A549 (cell line): Measurements from ENCODE around the gene KCTD20. TPM values are rescaled to one million over a fixed set of nuclear protein-coding genes. Genes with fewer than 3 reads are reported as not detected.

ENCODE experiments used
- ATAC-seq, 2 experiments: fragments of 200-7000 bp in 1 of 2; fragments of >200 bp in 1 of 2; cut with Nextera tagmentation in 1 of 2; cut with Tn5 transposase in 1 of 2; 3 replicates each; pipeline versions ENCODE4 v1.8.0 to v1.9.1; 2018 to 2020; ENCODE audit warnings: mild to moderate bottlenecking in 1 of 2, moderate library complexity in 1 of 2
- CTCF ChIA-PET: fragments of 300-600 bp; sonication (Branson Sonifier 250); formaldehyde crosslinking; extraction: SDS; loops from one replicate; lab custom pipeline; 2021; ENCODE audit warnings: antibody characterized with exemption, inconsistent platforms; lab: Yijun Ruan, JAX
- POLR2A ChIA-PET: fragments of 350-600 bp; formaldehyde crosslinking; extraction: SDS; loops from one replicate; lab custom pipeline; 2021; ENCODE audit warnings: antibody characterized with exemption, inconsistent platforms; lab: Yijun Ruan, JAX
- DNase-seq, 2 experiments: peaks; one replicate each; pipeline versions ENCODE4 v3.0.0 to v3.0.0-alpha.2; 2011 to 2016; ENCODE audit warnings: low read depth in 1 of 2, low spot score in 1 of 2
- FAIRE-seq: peaks from 2 replicates; lab custom pipeline; 2011; peaks lifted over from hg19 to GRCh38; lab: Jason Lieb, UNC
- H3K27ac ChIP-seq, 2 experiments: fragments of >200 bp; sonication (Bioruptor Twin); formaldehyde crosslinking; 3 replicates each; pipeline ENCODE4 v1.5.1; 2016 to 2017
- H3K4me1 ChIP-seq: fragments of >200 bp; sonication (Bioruptor Twin); formaldehyde crosslinking; 3 replicates; pipeline ENCODE4 v1.6.1; 2016
- H3K4me2 ChIP-seq: fragments of >200 bp; sonication (Bioruptor Twin); formaldehyde crosslinking; 3 replicates; pipeline ENCODE4 v1.6.1; 2016
- H3K4me3 ChIP-seq: fragments of >200 bp; sonication (Bioruptor Twin); formaldehyde crosslinking; 3 replicates; pipeline ENCODE4 v1.5.1; 2016
- H3K9me3 ChIP-seq: fragments of >200 bp; sonication (Bioruptor Twin); formaldehyde crosslinking; 3 replicates; pipeline ENCODE4 v1.6.1; 2016
- CBX8 ChIP-seq: fragments of 200-600 bp; sonication (generic); IDR thresholded peaks from 2 replicates; pipeline ENCODE4 v1.6.1; 2016
- CHD2 ChIP-seq: fragments of 150-350 bp; IDR thresholded peaks from 2 replicates; pipeline ENCODE4 v1.6.1; 2014; ENCODE audit warnings: low read length; ENCODE audit not compliant: partially characterized antibody
- EHMT2 ChIP-seq: fragments of 200-600 bp; sonication (generic); IDR thresholded peaks from 2 replicates; pipeline ENCODE4 v1.6.1; 2016; ENCODE audit warnings: antibody characterized with exemption, low read depth, mild to moderate bottlenecking, moderate library complexity
- EP300 ChIP-seq, 2 experiments: fragments of >200 bp; sonication (Bioruptor Twin); formaldehyde crosslinking; IDR thresholded peaks; 2 replicates in 1 of 2; 3 replicates in 1 of 2; pipeline ENCODE4 v1.6.1; 2016 to 2017
- FOSB ChIP-seq: fragments of 250-450 bp; sonication (Bioruptor Pico); IDR thresholded peaks from 2 replicates; pipeline ENCODE4 v1.5.0; 2020; ENCODE audit warnings: mild to moderate bottlenecking, moderate library complexity
- FOSL2 ChIP-seq, 2 experiments: fragments of 450-650 bp in 1 of 2; fragments of >200 bp in 1 of 2; sonication (Bioruptor Twin) in 1 of 2; formaldehyde crosslinking; IDR thresholded peaks; 2 replicates each; pipeline versions ENCODE4 v1.5.0 to v1.6.1; 2016 to 2020; ENCODE audit warnings: mild to moderate bottlenecking in 1 of 2, moderate library complexity in 1 of 2
- FOXS1 ChIP-seq: fragments of 250-450 bp; sonication (Bioruptor Pico); IDR thresholded peaks from 2 replicates; pipeline ENCODE4 v1.5.0; 2020; ENCODE audit warnings: mild to moderate bottlenecking, moderate library complexity
- GATA3 ChIP-seq: IDR thresholded peaks from 2 replicates; pipeline ENCODE4 v1.6.1; 2012; ENCODE audit warnings: borderline replicate concordance
- HEYL ChIP-seq: fragments of 250-450 bp; sonication (Bioruptor Pico); IDR thresholded peaks from 2 replicates; pipeline ENCODE4 v1.8.0; 2021; ENCODE audit warnings: mild to moderate bottlenecking, moderate library complexity
- HOXB13 ChIP-seq: fragments of 250-450 bp; sonication (Bioruptor Pico); IDR thresholded peaks from 2 replicates; pipeline ENCODE4 v1.5.0; 2020; ENCODE audit warnings: low read depth, mild to moderate bottlenecking, moderate library complexity
- HOXB5 ChIP-seq: fragments of 250-450 bp; sonication (Bioruptor Pico); IDR thresholded peaks from 2 replicates; pipeline ENCODE4 v1.5.0; 2020; ENCODE audit warnings: mild to moderate bottlenecking, moderate library complexity
- JUN ChIP-seq, 2 experiments: fragments of >200 bp; sonication (Bioruptor Twin); formaldehyde crosslinking; IDR thresholded peaks; 2 replicates in 1 of 2; 3 replicates in 1 of 2; pipeline ENCODE4 v1.6.1; 2016 to 2017
- JUNB ChIP-seq: fragments of >200 bp; sonication (Bioruptor Twin); formaldehyde crosslinking; IDR thresholded peaks from 2 replicates; pipeline ENCODE4 v1.6.1; 2016
- KDM5A ChIP-seq: fragments of 200-600 bp; sonication (generic); IDR thresholded peaks from 2 replicates; pipeline ENCODE4 v1.6.1; 2016; ENCODE audit warnings: antibody characterized with exemption, mild to moderate bottlenecking
- MYC ChIP-seq: IDR thresholded peaks from 2 replicates; pipeline ENCODE4 v1.6.1; 2012; ENCODE audit warnings: mild to moderate bottlenecking, inconsistent platforms, low read length, improper control_type of control experiment, borderline replicate concordance
- PHF8 ChIP-seq: fragments of 200-600 bp; sonication (generic); IDR thresholded peaks from 2 replicates; pipeline ENCODE4 v1.6.1; 2016; ENCODE audit warnings: low read depth, mild to moderate bottlenecking, antibody characterized with exemption, moderate library complexity, borderline replicate concordance
- POLR2A ChIP-seq: IDR thresholded peaks from 2 replicates; pipeline ENCODE4 v1.6.1; 2012; ENCODE audit warnings: mild to moderate bottlenecking, low read length
- RFX5 ChIP-seq: fragments of 450-650 bp; IDR thresholded peaks from 2 replicates; pipeline ENCODE4 v1.7.1; 2014; ENCODE audit warnings: antibody characterized with exemption, mild to moderate bottlenecking, moderate library complexity
- SMC3 ChIP-seq: fragments of >200 bp; sonication (Bioruptor Twin); formaldehyde crosslinking; IDR thresholded peaks from 3 replicates; pipeline ENCODE4 v1.6.1; 2018; ENCODE audit warnings: inconsistent platforms
- TFCP2L1 ChIP-seq: fragments of 250-450 bp; sonication (Bioruptor Pico); IDR thresholded peaks from 2 replicates; pipeline ENCODE4 v1.5.0; 2021; ENCODE audit warnings: mild to moderate bottlenecking
- ZC3H11A ChIP-seq: fragments of 450-650 bp; IDR thresholded peaks from 2 replicates; pipeline ENCODE4 v1.6.1; 2014; ENCODE audit warnings: antibody characterized with exemption, mild to moderate bottlenecking
- ZFP36 ChIP-seq: fragments of 450-650 bp; IDR thresholded peaks from 2 replicates; pipeline ENCODE4 v1.6.1; 2014; ENCODE audit warnings: borderline replicate concordance; ENCODE audit not compliant: partially characterized antibody
- WGBS: methylation state at CpG from one replicate; pipeline ENCODE4 v1.1.6; 2017; ENCODE audit errors: missing lambda C conversion rate; 5-methylcytosine and 5-hydroxymethylcytosine counted together
- polyA minus RNA-seq: library from RNA; depleted of rRNA, polyadenylated mRNA; stranded (reverse); fragments of >200 nt; gene quantifications from 2 replicates; pipeline ENCODE4 v1.2.3, GENCODE V29; 2011; rRNA and poly(A)+ RNA removed
- polyA plus RNA-seq, 4 experiments: library from polyadenylated mRNA; depleted of rRNA in 3 of 4; stranded (reverse); fragments of >200 nt; fragmentation: RNase III in 1 of 4; extraction: RNeasy Plus Mini Kit Qiagen cat#74134 plus additional on column Dnase treatment in 1 of 4; gene quantifications; 2 replicates in 3 of 4; 3 replicates in 1 of 4; pipeline ENCODE4 v1.2.3, GENCODE V29; 2011 to 2017
- TF ChIP-seq, protein P1 (sequence below): fragments of >200 bp; sonication (Bioruptor Twin); formaldehyde crosslinking; IDR thresholded peaks from 3 replicates; pipeline ENCODE4 v1.6.1; 2016
- TF ChIP-seq, protein P2 (sequence below): fragments of 250-450 bp; sonication (Bioruptor Pico); IDR thresholded peaks from 2 replicates; pipeline ENCODE4 v1.5.0; 2020; ENCODE audit warnings: low read depth, mild to moderate bottlenecking, moderate library complexity
- TF ChIP-seq, protein P3 (sequence below): IDR thresholded peaks from 2 replicates; pipeline ENCODE4 v1.6.1; 2012
- TF ChIP-seq, protein P4 (sequence below): IDR thresholded peaks from 2 replicates; pipeline ENCODE4 v1.6.1; 2012
- TF ChIP-seq, protein P5 (sequence below): fragments of 250-450 bp; sonication (Bioruptor Pico); IDR thresholded peaks from 2 replicates; pipeline ENCODE4 v1.5.0; 2021; ENCODE audit warnings: mild to moderate bottlenecking, moderate library complexity, borderline replicate concordance

KCTD20 gene
- polyA plus RNA-seq (2011; rRNA removed) (48.2 and 48.3 TPM in 2 replicates), polyA plus RNA-seq (2017; fragmentation: RNase III; extraction: RNeasy Plus Mini Kit Qiagen cat#74134 plus additional on column Dnase treatment) (16.8 to 18.1 TPM (median 17.8 TPM) in 3 replicates), polyA minus RNA-seq (43.9 and 48.8 TPM in 2 replicates)
- 11.0 and 13.1 TPM in 2 replicates for polyA plus RNA-seq (2012; cell fraction: cytosol; rRNA removed)
- polyA plus RNA-seq (2012; cell fraction: nucleus; rRNA removed) = 3.8 and 5.6 TPM in 2 replicates

DNA sequence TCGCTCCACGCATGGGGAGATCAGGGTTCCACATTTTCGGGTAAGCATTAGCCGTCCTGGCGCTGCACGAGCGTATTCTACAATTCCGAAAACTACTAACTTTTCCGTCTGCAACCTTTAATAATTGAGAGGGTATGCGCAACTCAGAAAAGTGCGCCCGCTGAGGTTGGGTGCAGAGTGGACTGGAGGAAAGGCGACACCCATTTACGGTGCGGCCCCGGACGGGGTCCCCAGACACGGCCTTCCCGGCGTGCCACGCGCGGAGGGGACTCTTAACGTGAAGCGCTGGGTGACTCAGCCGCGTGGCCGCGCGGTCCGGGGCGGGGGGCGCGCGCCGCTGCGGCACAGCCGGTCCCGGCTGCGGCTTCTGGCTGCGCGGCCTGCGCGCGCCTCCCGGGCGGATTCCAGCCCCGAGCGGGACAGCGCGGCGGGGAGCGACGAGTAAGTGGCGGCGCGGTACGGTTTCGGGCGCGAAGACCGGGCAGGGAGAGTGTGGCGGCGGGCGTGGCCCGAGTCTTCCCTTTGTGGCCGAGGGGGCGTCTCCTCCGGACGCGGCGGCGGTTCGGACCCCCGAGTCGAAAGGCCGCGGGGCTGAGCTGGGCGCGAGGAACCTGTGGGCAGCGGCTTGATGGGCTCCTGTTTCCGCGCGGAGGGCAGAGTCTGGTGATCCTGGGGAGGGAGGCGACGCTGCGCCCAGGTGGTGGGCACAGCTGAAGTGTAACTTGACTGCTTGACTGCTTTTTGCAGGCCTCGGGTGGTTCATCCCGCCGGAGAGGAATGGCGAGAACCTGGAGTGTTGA is at the start of gene KCTD20, which contains the start of gene PXT1:
Gene KCTD20, plus strand, starts transcription at position 330 of the 800 bp plus-strand sequence. CDS start 27,098 bp downstream, outside the sequence.
Gene PXT1, minus strand, starts transcription at position 184 of the 800 bp plus-strand sequence. CDS start 16,772 bp downstream, outside the sequence.
- peak; percentile 31 for TF ChIP-seq POLR2A
- TF ChIP-seq, protein P1, sequence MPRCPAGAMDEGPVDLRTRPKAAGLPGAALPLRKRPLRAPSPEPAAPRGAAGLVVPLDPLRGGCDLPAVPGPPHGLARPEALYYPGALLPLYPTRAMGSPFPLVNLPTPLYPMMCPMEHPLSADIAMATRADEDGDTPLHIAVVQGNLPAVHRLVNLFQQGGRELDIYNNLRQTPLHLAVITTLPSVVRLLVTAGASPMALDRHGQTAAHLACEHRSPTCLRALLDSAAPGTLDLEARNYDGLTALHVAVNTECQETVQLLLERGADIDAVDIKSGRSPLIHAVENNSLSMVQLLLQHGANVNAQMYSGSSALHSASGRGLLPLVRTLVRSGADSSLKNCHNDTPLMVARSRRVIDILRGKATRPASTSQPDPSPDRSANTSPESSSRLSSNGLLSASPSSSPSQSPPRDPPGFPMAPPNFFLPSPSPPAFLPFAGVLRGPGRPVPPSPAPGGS = 0 out of 3 replicates have a peak, but pooled peaks have one; percentile 42
- TF ChIP-seq JUNB = peak; percentile 38
- TF ChIP-seq ZFP36 = no peak
- TF ChIP-seq, protein P2, sequence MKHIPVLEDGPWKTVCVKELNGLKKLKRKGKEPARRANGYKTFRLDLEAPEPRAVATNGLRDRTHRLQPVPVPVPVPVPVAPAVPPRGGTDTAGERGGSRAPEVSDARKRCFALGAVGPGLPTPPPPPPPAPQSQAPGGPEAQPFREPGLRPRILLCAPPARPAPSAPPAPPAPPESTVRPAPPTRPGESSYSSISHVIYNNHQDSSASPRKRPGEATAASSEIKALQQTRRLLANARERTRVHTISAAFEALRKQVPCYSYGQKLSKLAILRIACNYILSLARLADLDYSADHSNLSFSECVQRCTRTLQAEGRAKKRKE (CRISPR knock-in tag) = peak; percentile 21; the same call in 1 of the 2 replicates
- TF ChIP-seq, protein P3, sequence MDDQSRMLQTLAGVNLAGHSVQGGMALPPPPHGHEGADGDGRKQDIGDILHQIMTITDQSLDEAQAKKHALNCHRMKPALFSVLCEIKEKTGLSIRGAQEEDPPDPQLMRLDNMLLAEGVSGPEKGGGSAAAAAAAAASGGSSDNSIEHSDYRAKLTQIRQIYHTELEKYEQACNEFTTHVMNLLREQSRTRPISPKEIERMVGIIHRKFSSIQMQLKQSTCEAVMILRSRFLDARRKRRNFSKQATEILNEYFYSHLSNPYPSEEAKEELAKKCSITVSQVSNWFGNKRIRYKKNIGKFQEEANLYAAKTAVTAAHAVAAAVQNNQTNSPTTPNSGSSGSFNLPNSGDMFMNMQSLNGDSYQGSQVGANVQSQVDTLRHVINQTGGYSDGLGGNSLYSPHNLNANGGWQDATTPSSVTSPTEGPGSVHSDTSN = no peak
- TF ChIP-seq HOXB13 = 0 out of 2 replicates have a peak, but pooled peaks have one; percentile 24
- TF ChIP-seq HOXB5 = peak; percentile 83; the same call in 1 of the 2 replicates
- TF ChIP-seq RFX5 = no peak
- peak; percentile 67 for TF ChIP-seq FOSL2 (IDR thresholded peaks at IDR 0.05)
- peak; percentile 97 for TF ChIP-seq FOSL2 (CRISPR knock-in tag; IDR thresholded peaks at IDR 0.05)
- peak; percentile 63 for TF ChIP-seq PHF8
- TF ChIP-seq JUN (IDR thresholded peaks at IDR 0.05) = peak; percentile 69 to 87; a peak in 4 of 5 replicates
- TF ChIP-seq, protein P4, sequence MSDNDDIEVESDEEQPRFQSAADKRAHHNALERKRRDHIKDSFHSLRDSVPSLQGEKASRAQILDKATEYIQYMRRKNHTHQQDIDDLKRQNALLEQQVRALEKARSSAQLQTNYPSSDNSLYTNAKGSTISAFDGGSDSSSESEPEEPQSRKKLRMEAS = peak; percentile 74
- no peak for TF ChIP-seq KDM5A
- TF ChIP-seq GATA3 = no peak
- peak; percentile 75 to 86 for DNase-seq
- Histone ChIP-seq H3K4me2 (peak within 1 kb of the TSS; percentile 92), H3K4me3 (peak within 1 kb of the TSS; percentile 84), H3K27ac (peak within 1 kb of the TSS; percentile 93 to 99), H3K9me3 (no peaks in the 10 kb centered on the region), H3K4me1 (peaks cover 49% of the 10 kb centered on the region)
- FAIRE-seq = no peak
- peak; percentile 76 to 79 for ATAC-seq
- ChIA-PET CTCF (interaction anchor here (0.6 to 1.6 kb wide), 7 partner anchors 11 to 1657 kb away, joined by 3 to 11 read pairs (median 4); no protein-coding TSS in a partner anchor), POLR2A (interaction anchor here (0.5 to 1.3 kb wide), 2 partner anchors 19 to 414 kb away, joined by 3 to 8 read pairs; no protein-coding TSS in a partner anchor)
- 6% methylated on average over 12 of the region's 91 CpGs for whole genome bisulfite sequencing

DNA sequence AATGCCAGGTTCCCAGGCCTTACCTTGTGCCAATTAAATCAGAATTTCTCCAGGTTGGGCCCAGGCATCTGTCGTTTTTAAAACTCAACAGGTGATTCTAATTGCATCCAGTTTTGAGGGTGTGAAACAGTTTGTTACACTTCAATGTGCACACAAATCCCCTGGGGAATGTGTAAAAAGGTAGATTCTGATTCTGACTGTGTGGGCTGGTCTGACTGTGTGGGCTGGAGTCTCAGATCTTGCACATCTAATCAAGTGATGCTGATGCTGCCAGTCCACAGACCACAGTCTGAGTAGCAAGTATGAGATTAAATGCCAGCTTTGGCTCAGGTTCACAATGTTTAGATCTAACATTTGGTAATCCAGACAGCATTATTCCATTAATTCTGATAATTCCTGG is 42.8 kb upstream of the KCTD20 start:
- Histone ChIP-seq H3K4me2 (no peak overlapping the region), H3K4me3 (no peak overlapping the region), H3K4me1 (no peaks in the 10 kb centered on the region), H3K9me3 (no peaks in the 10 kb centered on the region), H3K27ac (no peak overlapping the region)
- 18% methylated on average over 1 of the region's 1 CpG for WGBS
- ATAC-seq (no peak), DNase-seq (no peak), FAIRE-seq (no peak)
- ChIA-PET CTCF (interaction anchor here (1.5 kb wide), 1 partner anchor 98 kb away, joined by 3 read pairs; no protein-coding TSS in a partner anchor), POLR2A (no interaction called here)
- TF ChIP-seq EHMT2 = no peak
- TF ChIP-seq EP300 (IDR thresholded peaks at IDR 0.05) = no peak
- no peak for TF ChIP-seq FOSB
- TF ChIP-seq, protein P5, sequence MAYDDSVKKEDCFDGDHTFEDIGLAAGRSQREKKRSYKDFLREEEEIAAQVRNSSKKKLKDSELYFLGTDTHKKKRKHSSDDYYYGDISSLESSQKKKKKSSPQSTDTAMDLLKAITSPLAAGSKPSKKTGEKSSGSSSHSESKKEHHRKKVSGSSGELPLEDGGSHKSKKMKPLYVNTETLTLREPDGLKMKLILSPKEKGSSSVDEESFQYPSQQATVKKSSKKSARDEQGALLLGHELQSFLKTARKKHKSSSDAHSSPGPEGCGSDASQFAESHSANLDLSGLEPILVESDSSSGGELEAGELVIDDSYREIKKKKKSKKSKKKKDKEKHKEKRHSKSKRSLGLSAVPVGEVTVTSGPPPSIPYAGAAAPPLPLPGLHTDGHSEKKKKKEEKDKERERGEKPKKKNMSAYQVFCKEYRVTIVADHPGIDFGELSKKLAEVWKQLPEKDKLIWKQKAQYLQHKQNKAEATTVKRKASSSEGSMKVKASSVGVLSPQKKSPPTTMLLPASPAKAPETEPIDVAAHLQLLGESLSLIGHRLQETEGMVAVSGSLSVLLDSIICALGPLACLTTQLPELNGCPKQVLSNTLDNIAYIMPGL (CRISPR knock-in tag) = no peak
- TF ChIP-seq FOSL2 (IDR thresholded peaks at IDR 0.05) = no peak
- TF ChIP-seq FOSL2 (CRISPR knock-in tag; IDR thresholded peaks at IDR 0.05) = no peak
- no peak for TF ChIP-seq GATA3
- TF ChIP-seq, protein P2 (CRISPR knock-in tag) = no peak
- no peak for TF ChIP-seq JUN (IDR thresholded peaks at IDR 0.05)
- TF ChIP-seq, protein P4 = no peak
- no peak for TF ChIP-seq HOXB5
- TF ChIP-seq ZFP36 = no peak
- no peak for TF ChIP-seq MYC
- TF ChIP-seq HEYL = no peak
- TF ChIP-seq SMC3 = no peak
- no peak for TF ChIP-seq TFCP2L1 (CRISPR knock-in tag)
- no peak for TF ChIP-seq CHD2
- no peak for TF ChIP-seq FOXS1 (CRISPR knock-in tag)
- TF ChIP-seq ZC3H11A = no peak
- no peak for TF ChIP-seq CBX8
